Skeletal muscle tissue (tissue), 5 donors: ENCODE measurements around the gene MCAM. TPM values are rescaled to one million over a fixed set of nuclear protein-coding genes. Genes with fewer than 3 reads are reported as not detected.

Experiments
- H3K27ac ChIP-seq: one replicate; pipeline ENCODE4 v1.7.0; 2013; ENCODE audit warnings: mild to moderate bottlenecking, low read depth, low read length, inconsistent platforms
- H3K27me3 ChIP-seq, 3 donors: one replicate each; pipeline ENCODE4 v1.7.0; 2013; ENCODE audit warnings: low read length in 3 of 3; ENCODE audit not compliant: control insufficient read depth in 3 of 3, insufficient read depth in 3 of 3
- H3K36me3 ChIP-seq, 3 donors: one replicate each; pipeline ENCODE4 v1.7.0; 2013; ENCODE audit warnings: low read length in 3 of 3; ENCODE audit not compliant: control insufficient read depth in 3 of 3, insufficient read depth in 3 of 3
- H3K4me1 ChIP-seq, 3 donors: one replicate each; pipeline ENCODE4 v1.7.0; 2013; ENCODE audit warnings: low read length in 3 of 3, mild to moderate bottlenecking in 3 of 3; ENCODE audit not compliant: control insufficient read depth in 3 of 3, insufficient read depth in 3 of 3
- H3K4me3 ChIP-seq, 3 donors: one replicate each; pipeline ENCODE4 v1.7.0; 2013; ENCODE audit warnings: low read length in 3 of 3
- H3K9ac ChIP-seq, 3 donors: one replicate each; pipeline ENCODE4 v1.7.0; 2013; ENCODE audit warnings: low read length in 3 of 3, mild to moderate bottlenecking in 3 of 3, moderate library complexity in 2 of 3, low read depth in 1 of 3
- H3K9me3 ChIP-seq, 3 donors: one replicate each; pipeline ENCODE4 v1.7.0; 2013; ENCODE audit warnings: low read length in 3 of 3; ENCODE audit not compliant: control insufficient read depth in 3 of 3
- small RNA-seq: library from RNA; depleted of rRNA; stranded (forward); fragments of <200 nt; gene quantifications from one replicate; pipeline ENCODE3, GENCODE V24; 2014
- total RNA-seq: library from RNA; depleted of rRNA; stranded (reverse); fragments of >200 nt; gene quantifications from one replicate; pipeline ENCODE4 v1.2.3, GENCODE V29; 2014
- donor health status: Osteomylitis.

MCAM gene
- total RNA-seq, 1 donor from 2014 or later = 120 TPM

DNA sequence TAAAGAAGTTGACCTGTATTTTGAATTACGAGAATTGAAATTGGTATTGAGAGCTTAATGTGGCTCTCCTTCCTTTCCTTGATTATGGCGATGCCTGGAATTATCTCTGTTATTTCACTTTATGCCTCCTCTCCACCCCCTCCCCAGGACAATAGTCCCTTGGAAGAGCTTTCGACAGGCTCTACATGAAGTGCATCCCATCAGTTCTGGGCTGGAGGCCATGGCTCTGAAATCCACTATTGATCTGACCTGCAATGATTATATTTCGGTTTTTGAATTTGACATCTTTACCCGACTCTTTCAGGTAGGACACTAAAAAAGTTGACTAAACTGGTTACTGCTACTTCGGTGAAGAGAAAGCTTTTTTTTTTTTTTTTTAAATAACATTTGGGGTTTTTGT, 43.2 kb downstream of the MCAM start:
- no peaks in the 10 kb centered on the region for H3K9me3 ChIP-seq
- no peaks in the 10 kb centered on the region for H3K27me3 ChIP-seq
- no peak overlapping the region for H3K4me3 ChIP-seq
- H3K27ac ChIP-seq = no peak overlapping the region
- no peak overlapping the region for H3K9ac ChIP-seq
- peaks cover 3 to 22% (median 16%) of the 10 kb centered on the region in 3 donors for H3K36me3 ChIP-seq
- H3K4me1 ChIP-seq = no peaks in the 10 kb centered on the region

DNA sequence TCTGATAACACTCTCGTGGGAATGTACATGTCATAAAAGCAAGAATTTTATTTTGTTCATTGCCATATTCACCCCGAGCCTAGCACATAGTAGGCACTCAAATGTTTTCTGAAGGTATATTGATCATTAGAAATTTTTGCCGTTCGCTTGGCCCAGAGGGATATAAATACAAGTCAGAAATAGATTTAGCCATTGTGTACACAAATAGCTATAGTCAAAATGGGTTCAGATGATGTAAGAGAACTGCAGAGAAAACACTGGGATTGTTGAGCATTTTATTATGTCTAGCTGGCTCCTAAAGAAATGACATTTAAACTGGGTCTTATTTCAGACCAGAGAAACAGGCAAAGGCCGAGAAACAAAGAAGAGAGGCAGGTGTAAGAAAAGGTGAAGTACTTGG, 49.3 kb downstream of the MCAM start:
- no peak overlapping the region for H3K4me3 ChIP-seq
- H3K9ac ChIP-seq = no peak overlapping the region
- no peak overlapping the region for H3K27ac ChIP-seq
- peaks cover 4 to 12% (median 12%) of the 10 kb centered on the region in 3 donors for H3K4me1 ChIP-seq
- no peaks in the 10 kb centered on the region for H3K27me3 ChIP-seq
- peaks cover 0 to 4% (median 4%) of the 10 kb centered on the region in 3 donors for H3K36me3 ChIP-seq
- no peaks in the 10 kb centered on the region for H3K9me3 ChIP-seq

DNA sequence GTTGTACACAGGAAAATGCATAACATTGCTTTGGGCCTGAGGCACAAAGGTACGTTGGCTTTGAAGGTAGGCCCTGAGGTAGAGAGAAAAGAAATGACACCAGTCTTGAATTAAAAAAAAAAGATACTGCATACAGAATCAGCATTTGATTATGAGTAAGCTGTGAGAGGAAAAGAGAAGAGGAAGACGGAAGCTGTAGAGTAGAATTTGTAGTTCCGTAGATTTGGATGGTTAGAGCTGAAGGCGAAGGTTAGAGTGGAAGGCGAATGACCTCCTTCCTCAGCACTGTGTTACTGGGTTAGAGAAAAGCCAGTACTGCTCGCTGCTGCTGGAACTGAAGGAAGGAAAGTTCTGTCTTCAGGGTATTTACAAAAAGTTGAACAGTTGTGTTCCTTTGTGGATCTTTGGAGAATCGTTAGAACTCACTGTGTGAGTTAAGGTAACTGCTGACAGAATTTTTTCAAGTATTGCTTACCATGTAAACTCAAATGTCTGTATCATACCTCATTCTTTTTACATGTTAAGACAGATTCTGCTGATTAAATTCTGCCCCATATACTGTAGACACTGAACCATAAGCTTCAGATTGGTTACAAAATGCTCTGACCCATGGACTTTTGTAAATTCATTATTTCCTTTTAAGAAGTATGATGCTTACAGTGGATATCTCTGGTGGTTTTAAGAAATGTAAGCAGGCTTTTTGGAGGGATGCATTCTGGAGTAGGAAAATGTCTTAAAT, 50.2 kb downstream of the MCAM start:
- H3K4me3 ChIP-seq = no peak overlapping the region
- no peaks in the 10 kb centered on the region for H3K27me3 ChIP-seq
- H3K9ac ChIP-seq = no peak overlapping the region
- H3K9me3 ChIP-seq = no peaks in the 10 kb centered on the region
- no peaks in the 10 kb centered on the region for H3K36me3 ChIP-seq
- H3K4me1 ChIP-seq = peaks cover 9 to 21% (median 16%) of the 10 kb centered on the region in 3 donors
- H3K27ac ChIP-seq = no peak overlapping the region

DNA sequence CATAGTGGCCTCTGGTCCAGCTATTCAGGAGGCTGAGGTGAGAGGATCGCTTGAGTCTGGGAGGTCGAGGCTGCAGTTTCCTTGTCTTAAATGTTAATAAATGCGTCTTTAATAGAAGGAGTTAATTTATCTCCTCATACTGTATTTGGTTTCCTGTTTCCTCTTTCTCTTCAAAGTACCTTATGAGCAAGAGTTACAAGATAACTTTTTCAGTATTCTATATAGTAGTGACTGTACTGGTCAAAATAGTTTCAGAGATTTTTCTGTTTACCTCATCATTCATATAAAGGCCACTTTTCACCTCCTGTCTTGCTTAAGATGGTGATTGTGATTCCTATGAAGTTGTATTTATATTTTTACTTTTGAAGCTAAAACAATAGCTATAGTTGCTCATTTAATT, 50.9 kb downstream of the MCAM start:
- Histone ChIP-seq H3K27ac (no peak overlapping the region), H3K4me1 (peaks cover 9 to 21% (median 16%) of the 10 kb centered on the region in 3 donors), H3K9me3 (no peaks in the 10 kb centered on the region)

DNA sequence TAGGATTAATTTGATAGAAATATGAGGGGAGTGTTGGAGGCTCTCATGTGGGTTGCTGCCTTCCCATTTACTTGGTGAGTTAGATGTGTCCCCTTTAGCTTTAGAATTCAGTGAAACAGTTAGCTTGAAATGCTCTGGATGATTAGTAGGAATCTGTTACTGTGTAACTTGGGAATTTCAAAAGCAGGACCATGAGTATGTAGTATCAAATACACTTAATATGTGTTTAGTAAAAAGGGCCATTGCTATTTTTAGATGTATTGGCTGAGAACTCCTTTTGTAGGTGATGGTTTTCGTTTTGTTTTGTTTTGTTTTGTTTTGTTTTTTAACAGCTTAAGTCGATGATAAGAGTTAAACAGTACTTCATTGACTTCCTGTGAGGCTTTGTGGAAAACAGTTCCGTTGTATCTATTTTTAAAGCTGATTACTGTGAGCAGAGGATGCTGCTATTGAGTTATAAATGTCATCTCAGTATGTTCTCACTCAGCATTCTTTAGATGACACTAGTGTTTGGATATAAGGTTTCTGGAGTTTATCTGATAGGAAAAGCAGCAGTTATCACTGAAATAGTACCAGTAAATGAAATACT, 53.5 kb downstream of the MCAM start:
- H3K4me1 ChIP-seq = peaks cover 9 to 21% (median 16%) of the 10 kb centered on the region in 3 donors
- peak overlapping the region in 1 of 3 donors; percentile 43 for H3K9ac ChIP-seq

More for the DNA sequence above, 50.9 kb downstream of the MCAM start:
- H3K4me3 ChIP-seq = no peak overlapping the region
- no peaks in the 10 kb centered on the region for H3K36me3 ChIP-seq
- no peak overlapping the region for H3K9ac ChIP-seq
- H3K27me3 ChIP-seq = no peaks in the 10 kb centered on the region

DNA sequence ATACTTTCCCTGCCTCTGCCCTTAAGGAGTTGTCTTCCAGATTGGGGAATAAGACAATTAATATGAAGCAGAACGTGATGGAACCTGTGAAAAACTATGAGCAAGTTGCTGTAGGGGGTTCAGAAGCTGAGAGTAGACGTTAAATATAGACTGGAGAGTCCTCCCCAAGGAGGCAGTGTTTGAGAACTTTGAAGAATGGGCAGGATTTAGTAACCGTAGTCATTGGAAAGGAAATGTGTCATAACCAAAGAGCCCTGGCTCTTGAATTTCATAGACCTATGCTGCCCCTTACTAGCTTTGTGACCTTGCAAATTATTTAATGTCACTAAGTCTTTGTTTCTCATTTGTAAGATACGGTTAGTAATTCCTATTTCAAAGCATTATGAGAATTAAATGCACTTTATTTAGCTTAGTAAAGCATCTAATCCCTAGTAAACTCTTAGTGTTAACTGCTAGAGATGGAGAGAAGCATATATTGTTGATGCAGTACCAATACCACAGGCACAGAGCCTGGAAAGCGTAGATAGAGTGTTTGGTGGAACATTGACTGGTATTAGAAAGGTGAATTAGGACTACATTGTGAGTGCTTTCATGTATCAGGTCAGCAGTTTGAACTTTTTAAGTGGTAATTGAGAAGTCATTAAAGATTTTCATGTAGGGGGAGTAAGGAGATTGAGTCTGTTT, 54.1 kb downstream of the MCAM start:
- H3K4me3 ChIP-seq = no peak overlapping the region

More for the DNA sequence above, 53.5 kb downstream of the MCAM start:
- no peaks in the 10 kb centered on the region for H3K27me3 ChIP-seq
- H3K4me3 ChIP-seq = peak overlapping the region in 1 of 3 donors; percentile 7
- peak overlapping the region; percentile 59 for H3K27ac ChIP-seq
- H3K36me3 ChIP-seq = no peaks in the 10 kb centered on the region
- H3K9me3 ChIP-seq = no peaks in the 10 kb centered on the region

DNA sequence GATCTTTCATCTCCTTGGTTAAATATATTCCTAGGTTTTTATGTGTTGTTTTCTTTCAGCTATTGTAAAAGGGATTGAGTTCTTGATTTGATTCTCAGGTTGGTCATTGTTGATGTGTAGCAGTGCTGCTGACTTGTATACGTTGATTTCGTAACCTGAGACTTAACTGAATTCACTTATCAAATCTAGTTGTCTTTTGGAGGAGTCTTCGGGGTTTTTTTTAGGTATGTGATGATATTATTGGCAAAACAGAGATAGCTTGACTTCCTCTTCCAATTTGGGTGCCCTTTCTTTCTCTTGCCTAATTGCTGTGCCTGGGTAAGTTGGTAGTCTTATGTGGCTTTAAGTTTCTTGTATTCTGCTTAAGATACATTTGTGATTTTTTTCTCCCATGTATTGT, 57.9 kb downstream of the MCAM start:
- H3K36me3 ChIP-seq = no peaks in the 10 kb centered on the region
- H3K4me1 ChIP-seq = peaks cover 9 to 21% (median 16%) of the 10 kb centered on the region in 3 donors
- no peak overlapping the region for H3K9ac ChIP-seq
- no peak overlapping the region for H3K4me3 ChIP-seq
- no peaks in the 10 kb centered on the region for H3K27me3 ChIP-seq
- H3K27ac ChIP-seq = no peak overlapping the region
- H3K9me3 ChIP-seq = no peaks in the 10 kb centered on the region

More for the DNA sequence above, 54.1 kb downstream of the MCAM start:
- H3K36me3 ChIP-seq = no peaks in the 10 kb centered on the region
- peaks cover 9 to 21% (median 16%) of the 10 kb centered on the region in 3 donors for H3K4me1 ChIP-seq
- no peak overlapping the region for H3K9ac ChIP-seq
- H3K9me3 ChIP-seq = no peaks in the 10 kb centered on the region
- peak overlapping the region; percentile 59 for H3K27ac ChIP-seq
- no peaks in the 10 kb centered on the region for H3K27me3 ChIP-seq

Small RNA genes lying within 50 kb of the gene (small RNA-seq; reads per million reads assigned to genes)
- gene RF01225 = not detected
- not detected for gene RNU6-262P

Other genes starting within 250 kb of the MCAM start
- 21.4 TPM for gene VPS11, start 249.3 kb downstream of the MCAM start, total RNA-seq
- gene HMBS, start 232.2 kb downstream of the MCAM start, total RNA-seq = 6.8 TPM
- gene DPAGT1, start 215.3 kb downstream of the MCAM start, total RNA-seq = 8.4 TPM
- 2.1 TPM for gene C2CD2L, start 209.8 kb downstream of the MCAM start, total RNA-seq
- gene HINFP, start 195.6 kb downstream of the MCAM start, total RNA-seq = 18.3 TPM
- under 0.01 TPM for gene ABCG4, start 168.1 kb downstream of the MCAM start, total RNA-seq
- 17.2 TPM for gene NLRX1, start 148.4 kb downstream of the MCAM start, total RNA-seq
- gene NHERF4, start 131.7 kb downstream of the MCAM start, total RNA-seq = under 0.01 TPM
- 9.9 TPM for gene CBL, start 110.8 kb downstream of the MCAM start, total RNA-seq
- 2.1 TPM for gene RNF26, start 17.4 kb upstream of the MCAM start, total RNA-seq
- gene C1QTNF5, start 23.8 kb upstream of the MCAM start, total RNA-seq = 17.2 TPM
- not detected for gene MFRP, start 29.6 kb upstream of the MCAM start, total RNA-seq
- 8.9 TPM for gene USP2, start 64.6 kb upstream of the MCAM start, total RNA-seq
- 19.8 TPM for gene THY1, start 106.0 kb upstream of the MCAM start, total RNA-seq